Measurements from ENCODE around the gene C21orf91.

Gene C21orf91

DNA sequence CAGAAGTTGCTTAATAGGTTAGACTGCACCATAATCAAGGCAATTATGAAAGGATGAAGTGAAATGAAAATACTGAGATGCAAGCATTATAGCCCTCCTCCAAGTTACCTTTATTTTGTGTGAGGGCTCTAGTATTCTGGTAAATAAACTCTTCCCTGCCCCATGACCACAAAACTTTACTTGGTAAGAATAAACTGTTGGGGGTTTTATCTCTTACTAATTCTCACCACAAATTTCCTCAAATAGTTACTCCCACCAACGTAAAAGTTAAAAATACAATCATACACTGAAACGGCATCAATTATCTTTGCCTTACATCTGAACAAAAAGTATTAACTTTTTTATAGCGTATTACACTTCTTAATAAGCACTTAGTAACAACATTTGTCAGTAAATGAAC is 29.5 kb downstream of the C21orf91 start:
- Mint-ChIP-seq H3K27ac (no peak overlapping the region), H3K9me3 (peaks cover 4% of the 10 kb centered on the region), H3K4me1 (no peaks in the 10 kb centered on the region), H3K36me3 (ENCODE audit: low read depth) (peaks cover 57% of the 10 kb centered on the region), H3K4me3 (no peak overlapping the region), H3K27me3 (ENCODE audit: low read depth) (no peaks in the 10 kb centered on the region)
- TF ChIP-seq, protein P1, sequence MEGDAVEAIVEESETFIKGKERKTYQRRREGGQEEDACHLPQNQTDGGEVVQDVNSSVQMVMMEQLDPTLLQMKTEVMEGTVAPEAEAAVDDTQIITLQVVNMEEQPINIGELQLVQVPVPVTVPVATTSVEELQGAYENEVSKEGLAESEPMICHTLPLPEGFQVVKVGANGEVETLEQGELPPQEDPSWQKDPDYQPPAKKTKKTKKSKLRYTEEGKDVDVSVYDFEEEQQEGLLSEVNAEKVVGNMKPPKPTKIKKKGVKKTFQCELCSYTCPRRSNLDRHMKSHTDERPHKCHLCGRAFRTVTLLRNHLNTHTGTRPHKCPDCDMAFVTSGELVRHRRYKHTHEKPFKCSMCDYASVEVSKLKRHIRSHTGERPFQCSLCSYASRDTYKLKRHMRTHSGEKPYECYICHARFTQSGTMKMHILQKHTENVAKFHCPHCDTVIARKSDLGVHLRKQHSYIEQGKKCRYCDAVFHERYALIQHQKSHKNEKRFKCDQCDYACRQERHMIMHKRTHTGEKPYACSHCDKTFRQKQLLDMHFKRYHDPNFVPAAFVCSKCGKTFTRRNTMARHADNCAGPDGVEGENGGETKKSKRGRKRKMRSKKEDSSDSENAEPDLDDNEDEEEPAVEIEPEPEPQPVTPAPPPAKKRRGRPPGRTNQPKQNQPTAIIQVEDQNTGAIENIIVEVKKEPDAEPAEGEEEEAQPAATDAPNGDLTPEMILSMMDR (IDR thresholded peaks at IDR 0.05; ENCODE audit: unreplicated experiment in 3 of 3) = no peak

DNA sequence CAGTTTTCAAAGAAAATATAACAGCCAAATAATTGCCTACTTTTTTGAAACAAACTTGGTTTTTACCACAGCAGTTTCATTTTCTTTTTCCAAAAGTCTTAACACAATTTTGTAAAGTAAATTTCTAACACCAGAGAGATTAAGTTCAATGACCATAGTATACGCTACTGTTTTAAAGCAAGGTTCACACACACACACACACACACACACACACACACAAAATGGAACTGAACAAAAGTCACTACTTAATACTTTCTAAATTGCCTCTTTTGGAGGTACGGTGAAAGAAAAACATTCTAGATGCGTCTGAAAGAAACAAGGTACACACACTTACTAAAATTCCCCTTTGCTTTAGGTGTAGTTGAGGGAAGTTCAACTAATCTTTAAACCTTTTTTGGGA is 30.1 kb downstream of the C21orf91 start:
- Mint-ChIP-seq H3K27me3 (ENCODE audit: low read depth) (no peaks in the 10 kb centered on the region), H3K27ac (no peak overlapping the region), H3K9me3 (peaks cover 4% of the 10 kb centered on the region), H3K4me1 (no peaks in the 10 kb centered on the region), H3K36me3 (ENCODE audit: low read depth) (peaks cover 63% of the 10 kb centered on the region), H3K4me3 (no peak overlapping the region)
- TF ChIP-seq, protein P1 (IDR thresholded peaks at IDR 0.05; ENCODE audit: unreplicated experiment in 3 of 3) = no peak

DNA sequence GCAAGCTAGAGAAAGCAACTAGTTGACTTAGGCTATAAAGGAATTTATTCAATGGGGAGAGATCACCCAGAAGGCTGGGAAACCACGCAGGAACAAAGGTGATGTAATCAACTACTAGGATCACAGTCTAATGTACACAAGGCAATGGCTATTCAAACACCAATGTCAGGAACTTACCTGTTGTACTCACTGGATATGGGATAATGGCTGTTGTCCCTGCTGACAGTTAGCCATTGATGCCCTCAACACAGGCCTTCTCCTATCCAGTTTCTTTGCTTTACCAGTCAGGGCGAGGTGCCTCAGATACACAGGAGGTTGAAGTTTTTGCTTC is 32.3 kb downstream of the C21orf91 start:
- no peak overlapping the region for H3K27ac Mint-ChIP-seq
- no peaks in the 10 kb centered on the region for H3K4me1 Mint-ChIP-seq
- H3K36me3 Mint-ChIP-seq (ENCODE audit: low read depth) = peaks cover 61% of the 10 kb centered on the region
- no peaks in the 10 kb centered on the region for H3K27me3 Mint-ChIP-seq (ENCODE audit: low read depth)
- peaks cover 4% of the 10 kb centered on the region for H3K9me3 Mint-ChIP-seq
- TF ChIP-seq, protein P1 (IDR thresholded peaks at IDR 0.05; ENCODE audit: unreplicated experiment in 3 of 3) = no peak
- no peak overlapping the region for H3K4me3 Mint-ChIP-seq

DNA sequence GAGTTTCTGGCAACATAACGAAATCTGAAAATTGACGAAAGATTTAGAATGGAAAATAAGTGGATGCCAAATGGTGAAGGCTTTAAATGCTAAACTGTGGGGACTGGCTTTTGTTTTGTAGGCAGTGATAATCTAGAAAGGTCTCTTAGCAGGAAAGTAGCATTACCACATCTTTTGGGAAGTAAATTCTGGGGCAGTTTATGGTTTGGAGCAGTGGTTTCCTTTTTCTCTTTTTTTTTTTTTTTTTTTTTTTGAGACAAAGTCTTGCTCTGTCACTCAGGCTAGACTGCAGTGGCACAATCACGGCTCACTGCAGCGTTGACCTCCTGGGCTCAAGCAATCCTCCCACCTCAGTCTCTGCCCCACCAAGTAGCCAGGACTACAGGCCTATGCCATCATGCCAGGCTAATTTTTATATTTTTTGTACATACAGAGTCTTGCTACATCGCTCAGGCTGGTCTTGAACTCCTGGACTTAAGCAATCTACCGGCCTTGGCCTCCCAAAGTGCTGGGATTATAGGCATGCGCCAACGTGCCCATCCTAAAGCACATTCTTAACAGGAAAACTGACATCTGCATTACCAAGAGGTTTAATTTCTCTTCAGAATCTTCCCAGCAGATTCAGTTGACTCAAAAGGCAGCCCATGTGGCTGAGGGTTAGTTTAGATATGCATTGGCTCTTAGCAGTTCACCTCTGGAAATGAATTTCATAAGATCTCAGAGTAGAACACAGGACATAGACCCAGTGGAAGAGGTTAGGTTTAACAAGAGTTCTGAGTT is 32.9 kb downstream of the C21orf91 start:
- no peaks in the 10 kb centered on the region for H3K4me1 Mint-ChIP-seq
- H3K27ac Mint-ChIP-seq = no peak overlapping the region
- TF ChIP-seq, protein P1 (IDR thresholded peaks at IDR 0.05; ENCODE audit: unreplicated experiment in 3 of 3) = no peak
- peaks cover 4% of the 10 kb centered on the region for H3K9me3 Mint-ChIP-seq
- H3K27me3 Mint-ChIP-seq (ENCODE audit: low read depth) = no peaks in the 10 kb centered on the region
- peaks cover 55% of the 10 kb centered on the region for H3K36me3 Mint-ChIP-seq (ENCODE audit: low read depth)
- no peak overlapping the region for H3K4me3 Mint-ChIP-seq

DNA sequence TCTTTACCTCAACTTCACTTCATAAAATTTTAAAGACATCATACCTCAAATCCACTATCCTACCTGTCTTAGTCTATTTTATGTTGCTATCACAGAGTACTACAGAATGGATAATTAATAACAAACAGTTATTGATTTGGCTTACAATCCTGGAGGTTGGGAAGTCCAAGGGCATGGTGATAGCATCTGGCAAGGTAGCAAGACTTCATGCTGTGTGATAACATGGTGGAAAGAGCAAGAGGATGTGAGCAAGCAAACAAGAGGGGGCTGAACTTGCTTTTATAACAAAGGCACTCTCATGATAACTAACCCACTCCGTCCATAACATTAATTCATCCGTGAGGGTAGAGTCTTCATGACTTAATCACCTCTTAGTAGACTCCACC is 33.8 kb downstream of the C21orf91 start:
- Mint-ChIP-seq H3K27ac (no peak overlapping the region), H3K4me3 (no peak overlapping the region), H3K36me3 (ENCODE audit: low read depth) (peaks cover 50% of the 10 kb centered on the region), H3K27me3 (ENCODE audit: low read depth) (no peaks in the 10 kb centered on the region), H3K4me1 (no peaks in the 10 kb centered on the region), H3K9me3 (peaks cover 4% of the 10 kb centered on the region)
- TF ChIP-seq, protein P1 (IDR thresholded peaks at IDR 0.05; ENCODE audit: unreplicated experiment in 3 of 3) = no peak
